Measurements from ENCODE around the gene CIRBP.

DNA sequence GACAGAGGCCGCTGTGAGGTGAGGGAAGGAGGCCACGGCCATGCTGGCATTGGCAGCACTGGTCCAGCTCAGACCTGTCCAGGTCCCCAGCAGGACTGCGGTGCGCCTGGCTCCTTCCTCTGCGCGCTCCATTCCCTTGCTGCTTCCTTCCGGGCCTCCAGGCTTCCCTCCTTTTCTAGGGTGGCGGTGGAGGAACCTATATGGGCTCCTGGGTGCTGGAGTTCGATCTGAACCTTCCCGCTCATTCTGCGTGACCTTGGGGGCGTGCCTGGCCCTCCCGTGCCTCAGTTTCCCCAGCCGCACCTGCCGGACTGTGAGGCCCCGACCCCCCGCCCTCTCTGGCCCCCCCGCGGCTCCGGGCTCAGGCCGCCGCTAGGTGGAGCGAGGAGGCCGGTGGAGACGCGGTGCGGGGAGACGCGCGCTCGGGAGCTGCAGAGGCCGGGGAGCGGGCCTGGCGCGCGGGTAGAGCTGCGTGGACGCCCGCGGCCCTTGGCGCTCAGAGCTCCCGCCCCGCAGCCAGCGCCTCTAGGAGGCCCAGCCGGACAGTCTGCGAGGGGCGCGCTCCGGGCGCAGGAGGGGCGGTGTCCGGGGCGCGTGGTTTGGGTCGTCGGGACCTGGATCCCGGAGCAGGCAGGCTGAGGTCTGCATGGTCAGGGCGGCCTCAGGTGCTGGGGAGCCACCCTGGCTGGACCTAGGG is 46.5 kb downstream of the CIRBP start:
- TF ChIP-seq, protein P1, sequence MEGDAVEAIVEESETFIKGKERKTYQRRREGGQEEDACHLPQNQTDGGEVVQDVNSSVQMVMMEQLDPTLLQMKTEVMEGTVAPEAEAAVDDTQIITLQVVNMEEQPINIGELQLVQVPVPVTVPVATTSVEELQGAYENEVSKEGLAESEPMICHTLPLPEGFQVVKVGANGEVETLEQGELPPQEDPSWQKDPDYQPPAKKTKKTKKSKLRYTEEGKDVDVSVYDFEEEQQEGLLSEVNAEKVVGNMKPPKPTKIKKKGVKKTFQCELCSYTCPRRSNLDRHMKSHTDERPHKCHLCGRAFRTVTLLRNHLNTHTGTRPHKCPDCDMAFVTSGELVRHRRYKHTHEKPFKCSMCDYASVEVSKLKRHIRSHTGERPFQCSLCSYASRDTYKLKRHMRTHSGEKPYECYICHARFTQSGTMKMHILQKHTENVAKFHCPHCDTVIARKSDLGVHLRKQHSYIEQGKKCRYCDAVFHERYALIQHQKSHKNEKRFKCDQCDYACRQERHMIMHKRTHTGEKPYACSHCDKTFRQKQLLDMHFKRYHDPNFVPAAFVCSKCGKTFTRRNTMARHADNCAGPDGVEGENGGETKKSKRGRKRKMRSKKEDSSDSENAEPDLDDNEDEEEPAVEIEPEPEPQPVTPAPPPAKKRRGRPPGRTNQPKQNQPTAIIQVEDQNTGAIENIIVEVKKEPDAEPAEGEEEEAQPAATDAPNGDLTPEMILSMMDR (IDR thresholded peaks at IDR 0.05 in 4 of 5, conservative IDR thresholded peaks at IDR 0.05 in 1 of 5) = peak in 4 of 5 experiments; percentile 55 to 69 (median 56)
- no peak for TF ChIP-seq POLR2A (IDR thresholded peaks at IDR 0.05)
